Thymus (tissue), 11 donors: ENCODE data around the gene TMC2. TPM values are rescaled to one million over a fixed set of nuclear protein-coding genes. Genes with fewer than 3 reads are reported as not detected.
"Not testable (repeated sequence)": the region's sequence is repeated elsewhere in the genome, so short reads cannot be mapped to it uniquely, and the experiment has no call there.

Experiments
- DNase-seq, 9 donors: peaks; one replicate each; pipeline ENCODE4 v3.0.0-alpha.2; 2013; ENCODE audit warnings: low spot score in 9 of 9, low read depth in 6 of 9, missing footprints in 1 of 9
- H3K27ac ChIP-seq, 2 donors: one replicate each; pipeline ENCODE4 v1.5.1; 2013; ENCODE audit warnings: control low read depth in 1 of 2, low read depth in 1 of 2, low read length in 1 of 2, mild to moderate bottlenecking in 1 of 2, moderate library complexity in 1 of 2
- H3K27me3 ChIP-seq, 2 donors: one replicate each; pipeline ENCODE4 v1.5.1; 2013; ENCODE audit warnings: low read length in 1 of 2; ENCODE audit not compliant: control insufficient read depth in 2 of 2, insufficient read depth in 1 of 2
- H3K36me3 ChIP-seq, 2 donors: one replicate each; pipeline ENCODE4 v1.5.1; 2013; ENCODE audit warnings: low read length in 1 of 2, mild to moderate bottlenecking in 1 of 2, moderate library complexity in 1 of 2; ENCODE audit not compliant: control insufficient read depth in 2 of 2, insufficient read depth in 2 of 2
- H3K4me1 ChIP-seq, 2 donors: one replicate each; pipeline ENCODE4 v1.5.1; 2013; ENCODE audit warnings: low read length in 2 of 2; ENCODE audit not compliant: control insufficient read depth in 2 of 2, insufficient read depth in 2 of 2
- H3K4me3 ChIP-seq, 2 donors: one replicate each; pipeline ENCODE4 v1.5.1; 2013; ENCODE audit warnings: low read length in 2 of 2, control low read depth in 1 of 2, mild to moderate bottlenecking in 1 of 2
- H3K9me3 ChIP-seq, 2 donors: one replicate each; pipeline ENCODE4 v1.5.1; 2013; ENCODE audit warnings: low read length in 1 of 2, mild to moderate bottlenecking in 1 of 2; ENCODE audit not compliant: control insufficient read depth in 2 of 2, insufficient read depth in 1 of 2
- WGBS: extraction: QIAGEN DNeasy Blood & Tissue Kit; methylation state at CpG from one replicate; pipeline ENCODE4 v1.1.7; 2013; 5-methylcytosine and 5-hydroxymethylcytosine counted together
- polyA plus RNA-seq: library from polyadenylated mRNA; stranded (reverse); fragments of 200-250 nt; gene quantifications from one replicate; pipeline ENCODE4 v1.2.3, GENCODE V29; 2013
- total RNA-seq: library from RNA; stranded (reverse); fragments of 120-200 nt; gene quantifications from one replicate; pipeline ENCODE4 v1.2.4, GENCODE V29; 2013
- donor health status: healthy.

Gene TMC2
- total and polyA plus RNA-seq, 2 donors = 0.05 TPM; not detected in 1

GRCh38 chr20:2523919-2524708, 12.3 kb upstream of the TMC2 start:
- 12% methylated on average over 26 of the region's 26 CpGs for WGBS

GRCh38 chr20:2524709-2525506, 11.5 kb upstream of the TMC2 start:
- Histone ChIP-seq H3K27ac (peak overlapping the region; percentile 61 to 66), H3K27me3 (peaks cover 4 to 70% of the 10 kb centered on the region in 2 donors), H3K36me3 (no peaks in the 10 kb centered on the region), H3K4me1 (peaks cover 0 to 6% of the 10 kb centered on the region in 2 donors), H3K9me3 (no peaks in the 10 kb centered on the region), H3K4me3 (peak overlapping the region; percentile 76 to 77)
- WGBS = under 1% methylated on average over 64 of the region's 64 CpGs
- DNase-seq = peak in 2 of 9 donors; percentile 18 to 47

More at GRCh38 chr20:2523919-2524708, 12.3 kb upstream of the TMC2 start:
- Histone ChIP-seq H3K4me3 (peak overlapping the region; percentile 76 to 77), H3K9me3 (no peaks in the 10 kb centered on the region), H3K36me3 (no peaks in the 10 kb centered on the region), H3K4me1 (peaks cover 0 to 6% of the 10 kb centered on the region in 2 donors), H3K27me3 (peaks cover 4 to 66% of the 10 kb centered on the region in 2 donors), H3K27ac (peak overlapping the region; percentile 61 to 66)
- peak; percentile 54 to 91 (median 75) for DNase-seq

- not testable (repeated sequence) for H3K4me1 ChIP-seq, H3K36me3 ChIP-seq, H3K4me3 ChIP-seq, H3K27ac ChIP-seq, H3K9me3 ChIP-seq, DNase-seq
- H3K27me3 ChIP-seq = peaks cover 4 to 65% of the 10 kb centered on the region in 2 donors
- 98% methylated on average over 5 of the region's 5 CpGs for WGBS
Observed at GRCh38 chr20:2526218-2526583, 10.2 kb upstream of the TMC2 start.

- no peak overlapping the region for H3K27ac ChIP-seq
- no peaks in the 10 kb centered on the region for H3K9me3 ChIP-seq
- no peak overlapping the region for H3K4me3 ChIP-seq
- no peaks in the 10 kb centered on the region for H3K36me3 ChIP-seq
- peaks cover 0 to 6% of the 10 kb centered on the region in 2 donors for H3K4me1 ChIP-seq
- peaks cover 4 to 58% of the 10 kb centered on the region in 2 donors for H3K27me3 ChIP-seq
- DNase-seq = no peak
- WGBS = 92% methylated on average over 6 of the region's 6 CpGs
Observed at GRCh38 chr20:2527762-2528161, 8.6 kb upstream of the TMC2 start.

- Histone ChIP-seq H3K27me3 (peaks cover 4 to 65% of the 10 kb centered on the region in 2 donors), H3K36me3 (no peaks in the 10 kb centered on the region), H3K9me3 (no peaks in the 10 kb centered on the region), H3K4me1 (peaks cover 0 to 6% of the 10 kb centered on the region in 2 donors), H3K4me3 (no peak overlapping the region), H3K27ac (no peak overlapping the region)
- DNase-seq = no peak
- WGBS = 82% methylated on average over 10 of the region's 10 CpGs
Observed at GRCh38 chr20:2528671-2529271, 7.6 kb upstream of the TMC2 start.

- Histone ChIP-seq H3K27me3 (peaks cover 0 to 57% of the 10 kb centered on the region in 2 donors), H3K27ac (no peak overlapping the region), H3K9me3 (no peaks in the 10 kb centered on the region), H3K4me1 (no peaks in the 10 kb centered on the region), H3K36me3 (no peaks in the 10 kb centered on the region), H3K4me3 (no peak overlapping the region)
- WGBS = 93% methylated on average over 8 of the region's 8 CpGs
- DNase-seq = no peak
Observed at GRCh38 chr20:2533118-2533517, 3.3 kb upstream of the TMC2 start.

- Histone ChIP-seq H3K27ac (no peak overlapping the region), H3K27me3 (peaks cover 0 to 51% of the 10 kb centered on the region in 2 donors), H3K4me1 (no peaks in the 10 kb centered on the region), H3K9me3 (no peaks in the 10 kb centered on the region), H3K4me3 (no peak overlapping the region), H3K36me3 (no peaks in the 10 kb centered on the region)
- no peak for DNase-seq
- 77% methylated on average over 12 of the region's 12 CpGs for WGBS
Observed at GRCh38 chr20:2535711-2536559, 438 bp upstream of the TMC2 start.

- H3K27me3 ChIP-seq = peaks cover 0 to 51% of the 10 kb centered on the region in 2 donors
- WGBS = 86% methylated on average over 5 of the region's 5 CpGs
- H3K4me1 ChIP-seq = no peaks in the 10 kb centered on the region
- H3K9me3 ChIP-seq = no peaks in the 10 kb centered on the region
- no peaks in the 10 kb centered on the region for H3K36me3 ChIP-seq
- no peak overlapping the region for H3K4me3 ChIP-seq
- H3K27ac ChIP-seq = no peak overlapping the region
- no peak for DNase-seq
Observed at GRCh38 chr20:2537101-2537500, 728 bp downstream of the TMC2 start.
